ENCODE results near the gene CD3G.

Gene CD3G

GRCh38 chr11:118321386-118322082, 22.6 kb upstream of the CD3G start:
- no peak overlapping the region for H3K4me3 ChIP-seq (replicated peaks in 1 of 2; ENCODE audit: low read depth in 2 of 2, low read length in 2 of 2)
- DNase-seq (ENCODE audit: low read depth in 2 of 2) = no peak
- no peak for TF ChIP-seq CTCF (IDR thresholded peaks at IDR 0.05; ENCODE audit: low read depth, low read length)

- no peak overlapping the region for H3K4me3 ChIP-seq (replicated peaks in 1 of 2; ENCODE audit: low read depth in 2 of 2, low read length in 2 of 2)
- DNase-seq (ENCODE audit: low read depth in 2 of 2) = no peak
- no peak for TF ChIP-seq CTCF (IDR thresholded peaks at IDR 0.05; ENCODE audit: low read depth, low read length)
These were observed 21.4 kb upstream of the CD3G start for GRCh38 chr11:118322721-118323120.

- no peak for DNase-seq (ENCODE audit: low read depth in 2 of 2)
- TF ChIP-seq CTCF (IDR thresholded peaks at IDR 0.05; ENCODE audit: low read depth, low read length) = no peak
- H3K4me3 ChIP-seq (replicated peaks in 1 of 2; ENCODE audit: low read depth in 2 of 2, low read length in 2 of 2) = no peak overlapping the region
These were observed 18.9 kb upstream of the CD3G start for GRCh38 chr11:118325283-118325682.

- no peak for DNase-seq (ENCODE audit: low read depth in 2 of 2)
- TF ChIP-seq CTCF (IDR thresholded peaks at IDR 0.05; ENCODE audit: low read depth, low read length) = no peak
- no peak overlapping the region for H3K4me3 ChIP-seq (replicated peaks in 1 of 2; ENCODE audit: low read depth in 2 of 2, low read length in 2 of 2)
These were observed 15.4 kb upstream of the CD3G start for GRCh38 chr11:118328745-118329144.

GRCh38 chr11:118334745-118335144, 9.4 kb upstream of the CD3G start:
- no peak overlapping the region for H3K4me3 ChIP-seq (replicated peaks in 1 of 2; ENCODE audit: low read depth in 2 of 2, low read length in 2 of 2)
- no peak for DNase-seq (ENCODE audit: low read depth in 2 of 2)
- TF ChIP-seq CTCF (IDR thresholded peaks at IDR 0.05; ENCODE audit: low read depth, low read length) = no peak

GRCh38 chr11:118338637-118339061, 5.5 kb upstream of the CD3G start:
- TF ChIP-seq CTCF (IDR thresholded peaks at IDR 0.05; ENCODE audit: low read depth, low read length) = no peak
- DNase-seq (ENCODE audit: low read depth in 2 of 2) = peak; percentile 7 to 20
- H3K4me3 ChIP-seq (replicated peaks in 1 of 2; ENCODE audit: low read depth in 2 of 2, low read length in 2 of 2) = no peak overlapping the region

Measured in cardiac fibroblast (primary cell).